ENCODE measurements around the gene DIS3L2.

DNA sequence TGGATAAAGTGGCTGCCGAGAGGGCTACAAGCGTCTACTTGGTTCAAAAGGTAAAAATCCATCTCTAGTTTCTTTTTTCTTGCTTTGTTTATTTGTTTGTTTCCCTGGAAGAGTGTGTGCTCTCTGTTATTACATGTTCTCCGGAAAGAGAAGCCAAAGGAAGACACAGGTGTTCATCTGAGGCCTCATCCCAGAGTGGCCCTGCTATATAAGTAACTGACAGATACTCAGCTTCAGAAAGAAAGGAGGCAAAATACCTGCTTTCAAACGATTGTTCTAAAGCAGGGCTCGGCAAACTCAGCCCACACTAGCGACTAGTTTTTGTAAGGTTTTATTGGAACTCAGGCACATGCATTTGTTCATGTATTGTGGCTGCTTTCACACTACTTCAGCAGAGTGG lies 277.1 kb downstream of the DIS3L2 start:
- TF ChIP-seq ZNF317 (CRISPR knock-in tag; IDR thresholded peaks at IDR 0.05; ENCODE audit: borderline replicate concordance, low read depth) (no peak), ZBTB21 (CRISPR knock-in tag; IDR thresholded peaks at IDR 0.05; ENCODE audit: borderline replicate concordance) (no peak), FOXK1 (CRISPR knock-in tag; IDR thresholded peaks at IDR 0.05) (no peak)
- TF ChIP-seq, protein P1, sequence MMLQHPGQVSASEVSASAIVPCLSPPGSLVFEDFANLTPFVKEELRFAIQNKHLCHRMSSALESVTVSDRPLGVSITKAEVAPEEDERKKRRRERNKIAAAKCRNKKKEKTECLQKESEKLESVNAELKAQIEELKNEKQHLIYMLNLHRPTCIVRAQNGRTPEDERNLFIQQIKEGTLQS (CRISPR knock-in tag; conservative IDR thresholded peaks at IDR 0.05): no peak
- TF ChIP-seq, protein P2, sequence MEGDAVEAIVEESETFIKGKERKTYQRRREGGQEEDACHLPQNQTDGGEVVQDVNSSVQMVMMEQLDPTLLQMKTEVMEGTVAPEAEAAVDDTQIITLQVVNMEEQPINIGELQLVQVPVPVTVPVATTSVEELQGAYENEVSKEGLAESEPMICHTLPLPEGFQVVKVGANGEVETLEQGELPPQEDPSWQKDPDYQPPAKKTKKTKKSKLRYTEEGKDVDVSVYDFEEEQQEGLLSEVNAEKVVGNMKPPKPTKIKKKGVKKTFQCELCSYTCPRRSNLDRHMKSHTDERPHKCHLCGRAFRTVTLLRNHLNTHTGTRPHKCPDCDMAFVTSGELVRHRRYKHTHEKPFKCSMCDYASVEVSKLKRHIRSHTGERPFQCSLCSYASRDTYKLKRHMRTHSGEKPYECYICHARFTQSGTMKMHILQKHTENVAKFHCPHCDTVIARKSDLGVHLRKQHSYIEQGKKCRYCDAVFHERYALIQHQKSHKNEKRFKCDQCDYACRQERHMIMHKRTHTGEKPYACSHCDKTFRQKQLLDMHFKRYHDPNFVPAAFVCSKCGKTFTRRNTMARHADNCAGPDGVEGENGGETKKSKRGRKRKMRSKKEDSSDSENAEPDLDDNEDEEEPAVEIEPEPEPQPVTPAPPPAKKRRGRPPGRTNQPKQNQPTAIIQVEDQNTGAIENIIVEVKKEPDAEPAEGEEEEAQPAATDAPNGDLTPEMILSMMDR (IDR thresholded peaks at IDR 0.05): no peak
- TF ChIP-seq, protein P3, sequence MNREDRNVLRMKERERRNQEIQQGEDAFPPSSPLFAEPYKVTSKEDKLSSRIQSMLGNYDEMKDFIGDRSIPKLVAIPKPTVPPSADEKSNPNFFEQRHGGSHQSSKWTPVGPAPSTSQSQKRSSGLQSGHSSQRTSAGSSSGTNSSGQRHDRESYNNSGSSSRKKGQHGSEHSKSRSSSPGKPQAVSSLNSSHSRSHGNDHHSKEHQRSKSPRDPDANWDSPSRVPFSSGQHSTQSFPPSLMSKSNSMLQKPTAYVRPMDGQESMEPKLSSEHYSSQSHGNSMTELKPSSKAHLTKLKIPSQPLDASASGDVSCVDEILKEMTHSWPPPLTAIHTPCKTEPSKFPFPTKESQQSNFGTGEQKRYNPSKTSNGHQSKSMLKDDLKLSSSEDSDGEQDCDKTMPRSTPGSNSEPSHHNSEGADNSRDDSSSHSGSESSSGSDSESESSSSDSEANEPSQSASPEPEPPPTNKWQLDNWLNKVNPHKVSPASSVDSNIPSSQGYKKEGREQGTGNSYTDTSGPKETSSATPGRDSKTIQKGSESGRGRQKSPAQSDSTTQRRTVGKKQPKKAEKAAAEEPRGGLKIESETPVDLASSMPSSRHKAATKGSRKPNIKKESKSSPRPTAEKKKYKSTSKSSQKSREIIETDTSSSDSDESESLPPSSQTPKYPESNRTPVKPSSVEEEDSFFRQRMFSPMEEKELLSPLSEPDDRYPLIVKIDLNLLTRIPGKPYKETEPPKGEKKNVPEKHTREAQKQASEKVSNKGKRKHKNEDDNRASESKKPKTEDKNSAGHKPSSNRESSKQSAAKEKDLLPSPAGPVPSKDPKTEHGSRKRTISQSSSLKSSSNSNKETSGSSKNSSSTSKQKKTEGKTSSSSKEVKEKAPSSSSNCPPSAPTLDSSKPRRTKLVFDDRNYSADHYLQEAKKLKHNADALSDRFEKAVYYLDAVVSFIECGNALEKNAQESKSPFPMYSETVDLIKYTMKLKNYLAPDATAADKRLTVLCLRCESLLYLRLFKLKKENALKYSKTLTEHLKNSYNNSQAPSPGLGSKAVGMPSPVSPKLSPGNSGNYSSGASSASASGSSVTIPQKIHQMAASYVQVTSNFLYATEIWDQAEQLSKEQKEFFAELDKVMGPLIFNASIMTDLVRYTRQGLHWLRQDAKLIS (CRISPR knock-in tag; IDR thresholded peaks at IDR 0.05; ENCODE audit: borderline replicate concordance): no peak

All from WTC11 (cell line).